HepG2 (cell line): ENCODE measurements around the gene TNNI3. TPM values are rescaled to one million over a fixed set of nuclear protein-coding genes. Genes with fewer than 3 reads are reported as not detected.

Experiments
- ARID4A ChIP-seq: sonication (generic); formaldehyde crosslinking; IDR thresholded peaks from 2 replicates; pipeline ENCODE4 v1.5.0; 2020; ENCODE audit warnings: mild to moderate bottlenecking, missing genetic modification reagents, borderline replicate concordance
- BRCA1 ChIP-seq: sonication (generic); formaldehyde crosslinking; IDR thresholded peaks from 2 replicates; pipeline ENCODE4 v1.4.0; 2020; ENCODE audit warnings: missing genetic modification reagents
- HNF4A ChIP-seq: sonication (generic); formaldehyde crosslinking; IDR thresholded peaks from 2 replicates; pipeline ENCODE4 v1.4.0; 2020; ENCODE audit warnings: missing genetic modification reagents
- HOMEZ ChIP-seq: IDR thresholded peaks from 2 replicates; pipeline ENCODE4 v1.6.1; 2016; ENCODE audit warnings: low read depth
- LCORL ChIP-seq, 2 experiments: fragments of 450-650 bp in 1 of 2; sonication (generic) in 1 of 2; formaldehyde crosslinking in 1 of 2; IDR thresholded peaks; 2 replicates each; pipeline versions ENCODE4 v1.5.0 to v1.6.1; 2017 to 2020; ENCODE audit warnings: antibody characterized with exemption in 1 of 2, missing genetic modification reagents in 1 of 2
- SNAPC4 ChIP-seq: sonication (generic); formaldehyde crosslinking; IDR thresholded peaks from 2 replicates; pipeline ENCODE4 v1.4.0; 2020; ENCODE audit warnings: mild to moderate bottlenecking, missing genetic modification reagents
- ZNF124 ChIP-seq: sonication (generic); formaldehyde crosslinking; IDR thresholded peaks from 2 replicates; pipeline ENCODE4 v1.4.0; 2020; ENCODE audit warnings: missing genetic modification reagents
- ZNF253 ChIP-seq: sonication (generic); formaldehyde crosslinking; IDR thresholded peaks from 2 replicates; pipeline ENCODE4 v1.8.0; 2022; ENCODE audit warnings: mild to moderate bottlenecking, missing genetic modification reagents, borderline replicate concordance
- ZNF337 ChIP-seq: sonication (generic); formaldehyde crosslinking; IDR thresholded peaks from 2 replicates; pipeline ENCODE4 v1.5.1; 2020; ENCODE audit warnings: missing genetic modification reagents, low read depth, mild to moderate bottlenecking, borderline replicate concordance
- ZSCAN31 ChIP-seq: sonication (generic); formaldehyde crosslinking; IDR thresholded peaks from 2 replicates; pipeline ENCODE4 v1.5.0; 2020; ENCODE audit warnings: low read depth, mild to moderate bottlenecking, missing genetic modification reagents
- polyA plus RNA-seq, 8 experiments: library from polyadenylated mRNA; depleted of rRNA in 3 of 8; stranded (reverse) in 7 of 8; unstranded in 1 of 8; fragments of >200 nt; fragmentation: Illumina TruSeq in 4 of 8; extraction: Trizol in 4 of 8; gene quantifications; 2 replicates each; pipeline versions ENCODE4 v1.2.1 to v1.2.3, GENCODE V29; 2011 to 2016; ENCODE audit warnings: low read depth in 4 of 8, missing spikeins in 1 of 8, mixed read lengths in 1 of 8; ENCODE audit not compliant: insufficient read depth in 1 of 8
- total RNA-seq, 5 experiments: library from RNA; depleted of rRNA; stranded (reverse); fragments of >200 nt; fragmentation: Illumina TruSeq; extraction: Trizol; gene quantifications; 2 replicates each; pipeline ENCODE4 v1.2.3, GENCODE V29; 2016; ENCODE audit warnings: low read depth in 1 of 5

Gene TNNI3
- total and polyA plus RNA-seq, 2 of the 13 experiments (the other 11 are each of a cell fraction or from before 2014, with no cell fraction given) = 3.5 to 3.7 TPM

DNA sequence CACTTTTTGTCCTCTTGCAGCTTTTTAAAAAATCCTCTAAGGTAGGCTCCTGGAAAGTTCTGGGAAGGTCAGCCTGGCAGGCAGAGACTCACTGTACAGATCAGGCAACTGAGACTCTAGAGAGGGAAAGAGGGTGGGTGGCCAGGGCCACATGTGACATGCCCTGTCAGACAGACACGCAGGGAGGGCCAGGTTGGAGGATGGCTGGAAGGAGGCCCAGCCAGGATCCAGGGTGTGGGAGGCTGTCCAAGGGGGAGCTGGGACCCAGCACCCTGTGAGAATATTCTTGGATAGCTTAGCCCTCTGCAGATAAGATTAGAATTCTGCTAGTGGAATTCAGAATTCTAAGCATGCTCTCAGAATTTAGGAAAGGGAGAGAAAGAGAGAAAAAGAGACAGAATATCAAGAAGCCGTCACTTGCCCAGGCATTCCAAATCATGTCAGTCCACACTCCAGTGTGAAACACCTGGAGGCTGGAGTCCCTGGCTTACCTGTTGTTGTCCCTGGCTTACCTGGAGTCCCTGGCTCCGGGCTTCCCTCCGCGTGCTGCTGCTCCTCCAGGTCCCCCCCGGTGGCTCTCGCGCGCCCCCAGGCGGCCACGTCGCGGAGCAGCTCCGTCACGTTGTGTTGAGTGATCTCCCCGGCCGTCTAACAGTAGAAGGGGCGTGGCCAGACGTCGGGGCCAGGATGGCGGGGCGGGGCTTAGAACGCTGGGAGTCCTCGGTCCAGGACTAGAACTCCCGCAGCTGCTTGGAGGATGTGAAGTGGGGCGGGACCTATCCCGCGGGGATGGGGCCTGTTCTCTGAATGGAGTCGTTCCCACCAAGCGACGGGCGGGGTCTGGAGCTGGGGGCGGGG, 2.8 kb upstream of the TNNI3 start (continued):
- TF ChIP-seq SNAPC4 (CRISPR knock-in tag) (no peak), BRCA1 (CRISPR knock-in tag) (no peak), ZNF124 (no peak), HNF4A (CRISPR knock-in tag) (no peak), LCORL (IDR thresholded peaks at IDR 0.05) (no peak), LCORL (CRISPR knock-in tag; IDR thresholded peaks at IDR 0.05) (no peak), ZNF253 (CRISPR knock-in tag) (no peak), ZNF337 (CRISPR knock-in tag) (no peak), ARID4A (CRISPR knock-in tag) (no peak), HOMEZ (no peak), ZSCAN31 (CRISPR knock-in tag) (no peak)
